ENCODE measurements around the gene ABCA1.

Gene ABCA1

DNA sequence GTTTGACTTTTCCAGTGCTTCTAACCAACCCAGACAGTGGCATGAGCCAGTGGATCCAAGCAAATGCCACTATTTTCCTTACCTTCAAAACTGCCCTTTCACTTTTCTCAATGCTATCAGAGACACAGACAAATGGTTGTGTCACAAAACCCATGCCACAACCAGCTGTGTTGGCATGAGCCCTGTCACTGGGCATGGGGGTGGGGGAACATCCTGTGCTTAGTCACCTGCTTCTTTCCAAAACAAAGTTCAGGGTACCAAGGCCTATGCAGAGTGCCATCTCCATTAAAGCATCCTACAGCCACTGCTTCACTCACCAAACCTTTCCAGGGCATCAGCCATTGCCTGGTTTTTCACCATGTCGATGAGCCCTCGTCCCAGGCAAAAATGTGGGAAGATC is 133.9 kb downstream of the ABCA1 start:
- no peak overlapping the region for H3K4me3 ChIP-seq (replicated peaks; ENCODE audit: low read depth, low read length)
- TF ChIP-seq, protein P1, sequence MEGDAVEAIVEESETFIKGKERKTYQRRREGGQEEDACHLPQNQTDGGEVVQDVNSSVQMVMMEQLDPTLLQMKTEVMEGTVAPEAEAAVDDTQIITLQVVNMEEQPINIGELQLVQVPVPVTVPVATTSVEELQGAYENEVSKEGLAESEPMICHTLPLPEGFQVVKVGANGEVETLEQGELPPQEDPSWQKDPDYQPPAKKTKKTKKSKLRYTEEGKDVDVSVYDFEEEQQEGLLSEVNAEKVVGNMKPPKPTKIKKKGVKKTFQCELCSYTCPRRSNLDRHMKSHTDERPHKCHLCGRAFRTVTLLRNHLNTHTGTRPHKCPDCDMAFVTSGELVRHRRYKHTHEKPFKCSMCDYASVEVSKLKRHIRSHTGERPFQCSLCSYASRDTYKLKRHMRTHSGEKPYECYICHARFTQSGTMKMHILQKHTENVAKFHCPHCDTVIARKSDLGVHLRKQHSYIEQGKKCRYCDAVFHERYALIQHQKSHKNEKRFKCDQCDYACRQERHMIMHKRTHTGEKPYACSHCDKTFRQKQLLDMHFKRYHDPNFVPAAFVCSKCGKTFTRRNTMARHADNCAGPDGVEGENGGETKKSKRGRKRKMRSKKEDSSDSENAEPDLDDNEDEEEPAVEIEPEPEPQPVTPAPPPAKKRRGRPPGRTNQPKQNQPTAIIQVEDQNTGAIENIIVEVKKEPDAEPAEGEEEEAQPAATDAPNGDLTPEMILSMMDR (IDR thresholded peaks at IDR 0.05; ENCODE audit: low read length, missing control alignments): no peak
- DNase-seq (ENCODE audit: low read depth): no peak

DNA sequence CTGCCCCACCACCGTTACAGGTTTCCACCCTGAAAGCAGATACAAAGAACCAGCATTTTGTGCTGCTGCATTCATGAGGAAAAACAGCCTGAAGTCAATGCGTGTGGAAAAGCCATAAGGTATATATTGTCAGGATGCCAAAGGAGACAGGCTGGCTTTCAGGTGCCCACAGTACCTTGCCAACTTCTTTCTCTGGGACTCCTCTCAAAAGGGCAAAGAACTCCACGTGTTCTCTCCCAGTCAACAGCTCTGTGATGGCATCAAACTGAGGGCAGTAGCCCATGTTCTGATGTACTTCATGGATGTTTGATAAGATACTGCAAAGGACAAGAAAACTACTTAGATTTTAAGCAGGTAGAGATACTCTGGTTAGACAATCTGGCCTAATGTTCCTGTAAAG is 139.7 kb downstream of the ABCA1 start:
- TF ChIP-seq, protein P1 (IDR thresholded peaks at IDR 0.05; ENCODE audit: low read length, missing control alignments): no peak
- no peak overlapping the region for H3K4me3 ChIP-seq (replicated peaks; ENCODE audit: low read depth, low read length)
- no peak for DNase-seq (ENCODE audit: low read depth)

DNA sequence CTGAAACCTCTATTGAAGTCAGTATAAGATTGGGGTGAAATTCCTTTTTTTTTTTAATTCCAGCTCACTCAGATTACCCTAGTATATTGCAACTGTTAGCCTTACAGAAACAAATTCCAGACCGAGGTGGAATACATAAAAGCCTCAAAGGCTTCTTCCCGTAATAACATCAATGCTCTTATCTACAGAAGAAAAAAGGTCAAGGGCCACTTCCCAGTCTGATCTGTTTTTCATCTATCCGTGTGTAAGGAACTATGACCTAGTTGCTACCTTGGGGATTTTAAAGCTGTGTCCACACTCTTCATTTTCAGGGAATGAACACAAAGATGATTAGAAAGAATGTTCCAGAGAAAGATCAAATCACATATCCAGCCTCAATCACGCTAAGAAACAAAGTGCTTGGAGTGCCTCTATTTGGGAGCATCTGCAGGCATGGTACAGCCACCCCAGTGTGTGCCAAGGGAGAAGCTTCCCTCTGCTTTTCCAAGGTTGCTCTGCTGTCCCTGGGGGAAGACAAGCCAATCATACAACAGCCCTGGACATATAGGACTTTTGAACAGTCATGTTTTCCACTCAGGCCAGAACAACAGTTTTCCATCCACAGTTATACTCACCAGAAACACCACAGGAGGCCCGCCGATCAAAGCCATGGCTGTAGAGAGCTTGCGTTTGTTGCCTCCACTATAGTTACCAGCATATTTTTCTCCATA is 140.5 kb downstream of the ABCA1 start:
- no peak for DNase-seq (ENCODE audit: low read depth)
- TF ChIP-seq, protein P1 (IDR thresholded peaks at IDR 0.05; ENCODE audit: low read length, missing control alignments): no peak
- no peak overlapping the region for H3K4me3 ChIP-seq (replicated peaks; ENCODE audit: low read depth, low read length)

DNA sequence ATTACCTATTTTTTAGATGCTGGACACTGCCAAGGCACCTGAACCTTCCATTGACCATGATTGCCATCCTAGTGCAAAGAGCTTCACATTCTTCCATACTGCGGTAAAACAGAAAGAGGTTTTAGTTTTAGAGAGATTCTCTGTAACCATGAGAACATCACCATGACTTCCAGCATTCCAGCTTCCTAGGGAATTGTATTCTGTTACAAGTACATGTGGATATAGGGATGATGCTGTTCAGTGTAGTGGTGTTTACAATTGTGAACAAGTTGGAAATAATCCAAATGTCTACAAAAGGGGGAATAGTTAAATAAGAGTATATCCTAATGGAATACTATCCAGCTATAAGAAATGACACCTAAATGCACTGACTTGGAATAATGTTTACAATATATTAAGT is 141.7 kb downstream of the ABCA1 start:
- DNase-seq (ENCODE audit: low read depth): no peak
- TF ChIP-seq, protein P1 (IDR thresholded peaks at IDR 0.05; ENCODE audit: low read length, missing control alignments): no peak
- no peak overlapping the region for H3K4me3 ChIP-seq (replicated peaks; ENCODE audit: low read depth, low read length)

DNA sequence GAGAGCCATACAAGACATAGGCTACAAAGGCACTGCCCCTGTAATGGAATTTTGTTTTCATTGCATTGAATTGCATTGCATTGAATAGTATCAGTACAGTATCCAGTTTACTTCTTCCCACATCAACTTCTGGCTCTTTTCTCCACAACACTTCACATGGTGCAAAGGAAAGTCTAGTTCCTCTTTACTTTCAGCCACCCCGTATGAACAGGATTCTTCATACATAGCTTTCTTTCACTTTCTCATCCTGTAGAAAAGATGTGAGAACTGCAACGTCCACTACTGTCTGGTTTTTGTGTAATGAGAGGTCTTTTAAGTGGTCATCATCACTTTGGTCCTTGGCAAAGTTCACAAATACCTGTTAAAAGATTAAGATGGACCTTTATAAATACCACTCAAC is 143.9 kb downstream of the ABCA1 start:
- DNase-seq (ENCODE audit: low read depth): no peak
- TF ChIP-seq, protein P1 (IDR thresholded peaks at IDR 0.05; ENCODE audit: low read length, missing control alignments): no peak
- no peak overlapping the region for H3K4me3 ChIP-seq (replicated peaks; ENCODE audit: low read depth, low read length)

DNA sequence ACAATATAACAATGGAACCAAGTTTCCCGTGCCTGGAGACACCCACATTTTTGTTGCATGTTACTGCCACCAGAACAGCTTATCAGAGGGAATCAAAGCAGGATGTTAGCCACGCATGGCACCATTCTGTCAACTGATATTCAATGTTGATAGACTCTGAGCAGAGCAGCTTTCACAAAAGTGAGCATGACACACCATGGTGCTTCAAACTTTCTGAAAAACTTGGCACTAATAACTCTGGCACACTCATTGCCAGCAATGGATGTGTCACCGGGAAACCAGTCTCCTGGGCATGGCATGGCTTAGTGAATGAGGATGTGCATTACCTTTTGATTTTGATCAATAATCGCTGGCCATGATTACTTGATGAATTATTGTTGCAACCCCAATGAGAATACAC is 144.4 kb downstream of the ABCA1 start:
- DNase-seq (ENCODE audit: low read depth): no peak

More for the DNA sequence above, 144.4 kb downstream of the ABCA1 start:
- TF ChIP-seq, protein P1 (IDR thresholded peaks at IDR 0.05; ENCODE audit: low read length, missing control alignments): no peak
- no peak overlapping the region for H3K4me3 ChIP-seq (replicated peaks; ENCODE audit: low read depth, low read length)

Measured in fibroblast of pulmonary artery (primary cell).